GM19397 (cell line): ENCODE data around the gene SLAMF6.
"Not testable (repeated sequence)": the region's sequence is repeated elsewhere in the genome, so short reads cannot be mapped to it uniquely, and the experiment has no call there.

ENCODE experiments used
- ATAC-seq: cut with Tn5 transposase; IDR thresholded peaks from one replicate; pipeline ENCODE4 v1.9.1; 2021; ENCODE audit warnings: mild to moderate bottlenecking, moderate library complexity; ENCODE audit not compliant: unreplicated experiment

SLAMF6 gene

GRCh38 chr1:160544647-160545046, 21.6 kb upstream of the SLAMF6 start:
- no peak for ATAC-seq

- no peak for ATAC-seq
These were observed 19.4 kb upstream of the SLAMF6 start for GRCh38 chr1:160542303-160542945.

GRCh38 chr1:160541622-160542302, 18.7 kb upstream of the SLAMF6 start:
- ATAC-seq: no peak

GRCh38 chr1:160540859-160541233, 17.8 kb upstream of the SLAMF6 start:
- no peak for ATAC-seq

GRCh38 chr1:160539990-160540858, 17.2 kb upstream of the SLAMF6 start:
- ATAC-seq: peak; percentile 92

- ATAC-seq: no peak
These were observed 16.6 kb upstream of the SLAMF6 start for GRCh38 chr1:160539684-160539989.

GRCh38 chr1:160538985-160539651, 16.1 kb upstream of the SLAMF6 start:
- no peak for ATAC-seq

GRCh38 chr1:160537714-160538665, 14.9 kb upstream of the SLAMF6 start:
- ATAC-seq: no peak

GRCh38 chr1:160534823-160535605, 12.0 kb upstream of the SLAMF6 start:
- ATAC-seq: no peak

- ATAC-seq: not testable (repeated sequence)
These were observed 9.4 kb upstream of the SLAMF6 start for GRCh38 chr1:160532557-160532813.

GRCh38 chr1:160531809-160532556, 8.9 kb upstream of the SLAMF6 start:
- ATAC-seq: not testable (repeated sequence)

GRCh38 chr1:160529401-160529952, 6.4 kb upstream of the SLAMF6 start:
- not testable (repeated sequence) for ATAC-seq

GRCh38 chr1:160523789-160524188, 734 bp upstream of the SLAMF6 start:
- ATAC-seq: not testable (repeated sequence)

GRCh38 chr1:160522136-160522535, 919 bp downstream of the SLAMF6 start:
- no peak for ATAC-seq

- no peak for ATAC-seq
These were observed 1.5 kb downstream of the SLAMF6 start for GRCh38 chr1:160521554-160521953.

GRCh38 chr1:160520999-160521398, 2.1 kb downstream of the SLAMF6 start:
- no peak for ATAC-seq

- no peak for ATAC-seq
These were observed 2.5 kb downstream of the SLAMF6 start for GRCh38 chr1:160520582-160520981.

GRCh38 chr1:160519642-160520435, 3.2 kb downstream of the SLAMF6 start:
- ATAC-seq: no peak
